OCI-LY7 (cell line): ENCODE measurements around the gene LMO2. TPM values are rescaled to one million over a fixed set of nuclear protein-coding genes. Genes with fewer than 3 reads are reported as not detected.
"Not testable (repeated sequence)": the region's sequence is repeated elsewhere in the genome, so short reads cannot be mapped to it uniquely, and the experiment has no call there.

ENCODE experiments used
- BruUV-seq: library from RNA; stranded (reverse); fragments of 400-500 nt; replicated peaks from 2 replicates; lab custom pipeline; 2021; lab: Mats Ljungman, UMichigan
- CTCF ChIA-PET: fragments of 300-600 bp; sonication (Branson Sonifier 250); formaldehyde crosslinking; loops from one replicate; lab custom pipeline; 2022; ENCODE audit warnings: antibody characterized with exemption; ENCODE audit not compliant: unreplicated experiment; lab: Charles Lee
- POLR2A ChIA-PET: fragments of 300-600 bp; sonication (Branson Sonifier 250); formaldehyde crosslinking; loops from one replicate; lab custom pipeline; 2022; ENCODE audit warnings: antibody characterized with exemption; lab: Charles Lee
- DNase-seq: peaks from one replicate; pipeline ENCODE4 v3.0.0-alpha.2; 2015; ENCODE audit warnings: low spot score
- H2AFZ ChIP-seq: fragments of 200-600 bp; sonication (generic), shearing (Covaris generic); 2 replicates; pipeline ENCODE4 v1.6.1; 2014; ENCODE audit warnings: mild to moderate bottlenecking, antibody characterized with exemption, low read length, moderate library complexity
- H3K27ac ChIP-seq: fragments of 200-600 bp; sonication (generic); 2 replicates; pipeline ENCODE4 v1.5.1; 2014; ENCODE audit warnings: mixed run types, low read depth, mild to moderate bottlenecking, moderate library complexity, low read length, inconsistent platforms; ENCODE audit not compliant: poor library complexity, severe bottlenecking
- H3K36me3 ChIP-seq: fragments of 200-600 bp; sonication (generic); 2 replicates; pipeline ENCODE4 v1.6.1; 2014; ENCODE audit warnings: mild to moderate bottlenecking, antibody characterized with exemption, low read length, moderate library complexity, mixed read lengths; ENCODE audit not compliant: insufficient read depth
- H3K4me1 ChIP-seq: fragments of 200-600 bp; sonication (generic); 2 replicates; pipeline ENCODE4 v1.5.1; 2014; ENCODE audit warnings: mild to moderate bottlenecking, low read length; ENCODE audit not compliant: insufficient read depth, poor library complexity, severe bottlenecking
- H3K4me2 ChIP-seq: fragments of 200-600 bp; sonication (generic); 2 replicates; pipeline ENCODE4 v1.6.1; 2014; ENCODE audit warnings: mild to moderate bottlenecking, low read length
- H3K4me3 ChIP-seq: fragments of 200-600 bp; sonication (generic); 2 replicates; pipeline ENCODE4 v1.5.1; 2014; ENCODE audit warnings: mild to moderate bottlenecking, low read depth, low read length; ENCODE audit not compliant: poor library complexity, severe bottlenecking
- H3K79me2 ChIP-seq: fragments of 200-600 bp; sonication (generic); 2 replicates; pipeline ENCODE4 v1.6.1; 2016; ENCODE audit warnings: low read depth, mild to moderate bottlenecking, low read length, moderate library complexity, mixed read lengths; ENCODE audit not compliant: insufficient read depth
- H3K9me2 ChIP-seq: fragments of 200-600 bp; sonication (generic); 2 replicates; pipeline ENCODE4 v1.6.1; 2016; ENCODE audit warnings: mild to moderate bottlenecking, low read length, mixed read lengths; ENCODE audit not compliant: insufficient read depth
- H3K9me3 ChIP-seq: fragments of 200-600 bp; sonication (generic); 2 replicates; pipeline ENCODE4 v1.6.1; 2014; ENCODE audit warnings: mild to moderate bottlenecking, mixed run types, low read length, mixed read lengths
- H4K20me1 ChIP-seq: fragments of 200-600 bp; sonication (generic); 2 replicates; pipeline ENCODE4 v1.6.1; 2014; ENCODE audit warnings: mild to moderate bottlenecking, antibody characterized with exemption, low read length, moderate library complexity, mixed read lengths; ENCODE audit not compliant: insufficient read depth
- CTCF ChIP-seq: fragments of 200-600 bp; sonication (generic); conservative IDR thresholded peaks from 2 replicates; pipeline ENCODE4 v1.5.1; 2014; ENCODE audit warnings: mild to moderate bottlenecking, antibody characterized with exemption, low read length, moderate library complexity, mixed read lengths
- EZH2phosphoT487 ChIP-seq: fragments of 200-600 bp; sonication (generic); IDR thresholded peaks from 2 replicates; pipeline ENCODE4 v1.6.1; 2018; ENCODE audit warnings: low read depth, borderline replicate concordance, mild to moderate bottlenecking, mixed run types, antibody characterized with exemption, low read length, moderate library complexity, mixed read lengths
- intact Hi-C: fragments of 100-400 bp; cut with micrococcal nuclease; formaldehyde crosslinking; loops from one replicate; pipeline ENCODE4 v1.10.0; 2022; ENCODE audit not compliant: unreplicated experiment
- total RNA-seq, 2 experiments: library from RNA; depleted of rRNA in 1 of 2; stranded (reverse); fragments of >200 nt in 1 of 2; shearing (Covaris generic) in 1 of 2; gene quantifications; 2 replicates each; pipeline ENCODE4 v1.2.3, GENCODE V29; 2014 to 2022

Gene LMO2
- total RNA-seq, 2 experiments from 2014 or later, result 0.89 TPM; not detected in 1

GRCh38 chr11:33932721-33933120 lies 40.8 kb upstream of the LMO2 start:
- no peak overlapping the region for H2AFZ ChIP-seq
- no peaks in the 10 kb centered on the region for H3K36me3 ChIP-seq
- no peaks in the 10 kb centered on the region for H3K9me2 ChIP-seq
- H3K4me3 ChIP-seq, result no peak overlapping the region
- no TSS peak for BruUV-seq
- no peak overlapping the region for H3K27ac ChIP-seq
- DNase-seq, result no peak
- no peak overlapping the region for H3K4me2 ChIP-seq
- H3K9me3 ChIP-seq, result peaks cover 9% of the 10 kb centered on the region; the same call in 1 of the 2 replicates
- no peaks in the 10 kb centered on the region for H3K4me1 ChIP-seq
- intact Hi-C loops, result no loop called here
- ChIA-PET CTCF (no interaction called here), POLR2A (no interaction called here)
- no peaks in the 10 kb centered on the region for H4K20me1 ChIP-seq
- TF ChIP-seq EZH2phosphoT487, result no peak
- no peak for TF ChIP-seq CTCF
- no peaks in the 10 kb centered on the region for H3K79me2 ChIP-seq

GRCh38 chr11:33931739-33932366 lies 40.0 kb upstream of the LMO2 start:
- H3K4me2 ChIP-seq, H2AFZ ChIP-seq: not testable (repeated sequence)

GRCh38 chr11:33931067-33931466 lies 39.2 kb upstream of the LMO2 start:
- Histone ChIP-seq H3K9me2 (no peaks in the 10 kb centered on the region), H3K4me1 (no peaks in the 10 kb centered on the region), H3K79me2 (no peaks in the 10 kb centered on the region), H3K9me3 (peaks cover 9% of the 10 kb centered on the region; the same call in 1 of the 2 replicates), H4K20me1 (no peaks in the 10 kb centered on the region), H2AFZ (no peak overlapping the region), H3K27ac (no peak overlapping the region), H3K4me2 (no peak overlapping the region), H3K4me3 (no peak overlapping the region), H3K36me3 (no peaks in the 10 kb centered on the region)
- intact Hi-C loops, result no loop called here
- TF ChIP-seq CTCF (no peak), EZH2phosphoT487 (no peak)
- no TSS peak for BruUV-seq
- ChIA-PET CTCF (no interaction called here), POLR2A (interaction anchor here (1.1 to 1.2 kb wide), 3 partner anchors 9 to 16 kb away, joined by 3 to 4 read pairs (median 3); no protein-coding TSS in a partner anchor)
- DNase-seq, result no peak

More at GRCh38 chr11:33931739-33932366, 40.0 kb upstream of the LMO2 start:
- H3K36me3 ChIP-seq, H3K4me1 ChIP-seq, H3K9me2 ChIP-seq, DNase-seq, H3K27ac ChIP-seq, H4K20me1 ChIP-seq, BruUV-seq, H3K79me2 ChIP-seq, H3K4me3 ChIP-seq, H3K9me3 ChIP-seq, CTCF ChIA-PET, intact Hi-C loops: not testable (repeated sequence)
- POLR2A ChIA-PET, result interaction anchor here (1.1 to 1.2 kb wide), 3 partner anchors 10 to 17 kb away, joined by 3 to 4 read pairs (median 3); no protein-coding TSS in a partner anchor
